Measurements from ENCODE around the gene TMED5. TPM values are rescaled to one million over a fixed set of nuclear protein-coding genes. Genes with fewer than 3 reads are reported as not detected.
"Not testable (repeated sequence)": the region's sequence is repeated elsewhere in the genome, so short reads cannot be mapped to it uniquely, and the experiment has no call there.

Gene TMED5
- polyA plus RNA-seq, 4 donors, result 8.9 to 53.4 (median 18.1) TPM

DNA sequence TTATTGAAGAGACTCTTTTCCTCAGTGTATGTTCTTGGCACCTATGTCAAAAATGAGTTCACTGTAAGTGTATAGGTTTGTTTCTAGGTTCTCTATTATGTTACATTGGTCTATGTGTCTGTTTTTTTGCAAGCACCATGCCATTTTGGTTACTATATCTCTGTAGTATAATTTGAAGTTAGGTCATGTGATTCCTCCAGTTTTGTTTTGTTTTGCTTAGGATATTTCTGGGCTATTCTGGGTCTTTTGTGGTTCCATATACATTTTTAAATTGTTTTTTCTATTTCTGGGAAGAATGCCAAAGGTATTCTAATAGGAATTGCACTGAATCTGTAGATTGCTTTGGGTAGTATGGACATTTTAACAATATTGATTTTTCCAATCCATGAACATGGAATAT, 13.2 kb downstream of the TMED5 start:
- peaks cover 0 to 11% of the 10 kb centered on the region in 2 donors for H3K9me3 ChIP-seq (ENCODE audit: control insufficient read depth in 2 of 2, insufficient read depth in 1 of 2, low read depth in 1 of 2, low read length in 1 of 2)
- peaks cover 0 to 3% (median 0%) of the 10 kb centered on the region in 3 donors for H3K4me1 ChIP-seq (ENCODE audit: control insufficient read depth in 3 of 3, insufficient read depth in 2 of 3, low read depth in 1 of 3, low read length in 2 of 3)
- H3K27ac ChIP-seq (ENCODE audit: low read depth in 1 of 3, low read length in 2 of 3), result no peak overlapping the region
- H3K4me3 ChIP-seq (ENCODE audit: low read depth in 1 of 3, low read length in 3 of 3), result no peak overlapping the region
- FAIRE-seq, result no peak
- DNase-seq, result no peak
- H3K27me3 ChIP-seq (ENCODE audit: control insufficient read depth in 3 of 3, insufficient read depth in 3 of 3, low read length in 3 of 3), result no peaks in the 10 kb centered on the region
- peaks cover 0 to 12% (median 2%) of the 10 kb centered on the region in 3 donors for H3K36me3 ChIP-seq (ENCODE audit: control insufficient read depth in 3 of 3, insufficient read depth in 2 of 3, low read depth in 1 of 3, low read length in 3 of 3)

DNA sequence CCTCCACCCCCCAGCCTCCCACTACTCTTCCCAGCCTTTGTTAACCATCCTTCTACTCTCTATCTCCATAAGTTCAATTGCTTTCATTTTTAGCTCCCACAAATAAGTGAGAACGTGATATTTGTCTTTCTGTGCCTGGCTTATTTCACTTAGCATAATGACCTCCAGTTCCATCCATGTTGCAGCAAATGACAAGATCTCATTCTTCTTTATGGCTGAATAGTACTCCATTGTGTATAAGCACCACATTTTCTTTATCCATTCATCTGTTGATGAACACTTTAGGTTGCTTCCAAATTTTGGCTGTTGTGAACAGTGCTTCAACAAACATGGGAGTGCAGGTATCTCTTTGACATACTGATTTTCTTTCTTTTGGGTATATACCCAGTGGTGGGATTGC, 14.3 kb downstream of the TMED5 start:
- H3K9me3 ChIP-seq (ENCODE audit: control insufficient read depth in 2 of 2, insufficient read depth in 1 of 2, low read depth in 1 of 2, low read length in 1 of 2), result peaks cover 0 to 10% of the 10 kb centered on the region in 2 donors
- peaks cover 0 to 12% (median 2%) of the 10 kb centered on the region in 3 donors for H3K36me3 ChIP-seq (ENCODE audit: control insufficient read depth in 3 of 3, insufficient read depth in 2 of 3, low read depth in 1 of 3, low read length in 3 of 3)
- DNase-seq; H3K27me3 ChIP-seq (ENCODE audit: control insufficient read depth in 3 of 3, insufficient read depth in 3 of 3, low read length in 3 of 3); H3K4me3 ChIP-seq (ENCODE audit: low read depth in 1 of 3, low read length in 3 of 3); H3K4me1 ChIP-seq (ENCODE audit: control insufficient read depth in 3 of 3, insufficient read depth in 2 of 3, low read depth in 1 of 3, low read length in 2 of 3); FAIRE-seq; H3K27ac ChIP-seq (ENCODE audit: low read depth in 1 of 3, low read length in 2 of 3): not testable (repeated sequence)
- WGBS, 3 donors, result 96 to 100% (median 97%) methylated on average over 1 of the region's 1 CpG

DNA sequence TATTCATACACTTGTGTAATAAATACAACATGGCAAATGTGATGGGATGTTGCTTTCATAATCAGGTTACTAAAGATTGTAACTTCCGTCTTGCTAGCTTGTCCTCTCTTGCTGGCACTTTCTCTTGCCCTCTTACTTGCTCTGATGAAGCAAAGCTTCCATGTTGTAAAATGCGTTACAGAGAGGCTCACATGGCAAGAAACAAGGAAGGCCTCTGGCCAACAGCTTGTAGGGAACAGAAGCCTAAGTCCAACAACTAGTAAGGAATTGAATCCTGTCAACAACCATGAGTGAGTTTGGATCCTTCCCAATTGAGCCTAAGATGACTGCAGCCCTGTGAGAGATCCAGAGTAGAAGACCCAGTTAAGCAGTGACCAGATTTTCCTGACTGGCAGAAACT, 15.4 kb downstream of the TMED5 start:
- H3K36me3 ChIP-seq (ENCODE audit: control insufficient read depth in 3 of 3, insufficient read depth in 2 of 3, low read depth in 1 of 3, low read length in 3 of 3), result peaks cover 0 to 10% (median 2%) of the 10 kb centered on the region in 3 donors
- WGBS, 3 donors, result 92 to 100% (median 92%) methylated on average over 2 of the region's 2 CpGs
- H3K9me3 ChIP-seq (ENCODE audit: control insufficient read depth in 2 of 2, insufficient read depth in 1 of 2, low read depth in 1 of 2, low read length in 1 of 2), result peaks cover 0 to 2% of the 10 kb centered on the region in 2 donors
- H3K27ac ChIP-seq (ENCODE audit: low read depth in 1 of 3, low read length in 2 of 3), result no peak overlapping the region
- DNase-seq (no peak), FAIRE-seq (no peak)
- no peaks in the 10 kb centered on the region for H3K4me1 ChIP-seq (ENCODE audit: control insufficient read depth in 3 of 3, insufficient read depth in 2 of 3, low read depth in 1 of 3, low read length in 2 of 3)
- H3K27me3 ChIP-seq (ENCODE audit: control insufficient read depth in 3 of 3, insufficient read depth in 3 of 3, low read length in 3 of 3), result no peaks in the 10 kb centered on the region
- no peak overlapping the region for H3K4me3 ChIP-seq (ENCODE audit: low read depth in 1 of 3, low read length in 3 of 3)

DNA sequence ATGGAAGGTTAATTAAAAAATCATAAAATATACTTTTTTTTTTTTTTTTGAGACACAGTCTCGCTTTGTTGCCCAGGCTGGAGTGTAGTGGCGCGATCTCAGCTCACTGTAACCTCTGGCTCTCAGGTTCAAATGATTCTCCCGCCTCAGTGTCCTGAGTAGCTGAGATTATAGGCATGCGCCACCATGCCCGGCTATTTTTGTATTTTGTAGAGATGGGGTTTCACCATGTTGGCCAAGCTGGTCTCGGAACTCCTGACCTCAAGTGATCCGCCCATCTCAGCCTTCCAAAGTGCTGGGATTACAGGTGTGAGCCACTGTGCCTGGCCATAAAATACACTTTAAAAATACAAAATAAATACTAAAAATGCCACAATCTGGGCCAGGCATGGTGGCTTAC, 16.9 kb downstream of the TMED5 start:
- not testable (repeated sequence) for H3K27ac ChIP-seq (ENCODE audit: low read depth in 1 of 3, low read length in 2 of 3); H3K27me3 ChIP-seq (ENCODE audit: control insufficient read depth in 3 of 3, insufficient read depth in 3 of 3, low read length in 3 of 3); H3K4me1 ChIP-seq (ENCODE audit: control insufficient read depth in 3 of 3, insufficient read depth in 2 of 3, low read depth in 1 of 3, low read length in 2 of 3); H3K9me3 ChIP-seq (ENCODE audit: control insufficient read depth in 2 of 2, insufficient read depth in 1 of 2, low read depth in 1 of 2, low read length in 1 of 2); FAIRE-seq; H3K4me3 ChIP-seq (ENCODE audit: low read depth in 1 of 3, low read length in 3 of 3); DNase-seq
- peaks cover 0 to 13% (median 2%) of the 10 kb centered on the region in 3 donors for H3K36me3 ChIP-seq (ENCODE audit: control insufficient read depth in 3 of 3, insufficient read depth in 2 of 3, low read depth in 1 of 3, low read length in 3 of 3)
- 97 to 99% (median 97%) methylated on average over 8 of the region's 8 CpGs for WGBS, 3 donors

DNA sequence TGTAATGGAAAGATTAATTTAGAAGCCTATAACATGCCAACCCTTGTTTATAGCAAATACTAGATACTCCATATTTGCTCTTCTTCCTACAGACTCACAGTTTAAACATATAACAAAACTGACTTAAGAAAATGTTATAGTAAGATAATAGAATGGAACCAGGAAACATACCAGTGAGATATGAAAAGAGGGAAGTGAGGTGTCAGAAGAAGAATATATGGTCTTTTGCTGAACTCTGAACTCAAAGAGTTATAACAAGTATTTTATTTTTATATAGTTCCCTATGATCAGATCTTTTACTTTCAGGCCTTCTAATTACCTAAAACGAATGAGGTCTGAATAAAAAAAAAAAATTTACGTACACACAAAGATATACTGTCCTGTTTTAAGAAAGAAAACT, 20.9 kb downstream of the TMED5 start:
- no peak overlapping the region for H3K4me3 ChIP-seq (ENCODE audit: low read depth in 1 of 3, low read length in 3 of 3)
- WGBS, 3 donors, result 47 to 61% (median 55%) methylated on average over 2 of the region's 2 CpGs
- DNase-seq (peak in 1 of 2 donors; percentile 9), FAIRE-seq (no peak)
- no peaks in the 10 kb centered on the region for H3K4me1 ChIP-seq (ENCODE audit: control insufficient read depth in 3 of 3, insufficient read depth in 2 of 3, low read depth in 1 of 3, low read length in 2 of 3)
- H3K27me3 ChIP-seq (ENCODE audit: control insufficient read depth in 3 of 3, insufficient read depth in 3 of 3, low read length in 3 of 3), result no peaks in the 10 kb centered on the region
- peaks cover 6 to 25% (median 7%) of the 10 kb centered on the region in 3 donors for H3K36me3 ChIP-seq (ENCODE audit: control insufficient read depth in 3 of 3, insufficient read depth in 2 of 3, low read depth in 1 of 3, low read length in 3 of 3)
- no peaks in the 10 kb centered on the region for H3K9me3 ChIP-seq (ENCODE audit: control insufficient read depth in 2 of 2, insufficient read depth in 1 of 2, low read depth in 1 of 2, low read length in 1 of 2)
- H3K27ac ChIP-seq (ENCODE audit: low read depth in 1 of 3, low read length in 2 of 3), result no peak overlapping the region

DNA sequence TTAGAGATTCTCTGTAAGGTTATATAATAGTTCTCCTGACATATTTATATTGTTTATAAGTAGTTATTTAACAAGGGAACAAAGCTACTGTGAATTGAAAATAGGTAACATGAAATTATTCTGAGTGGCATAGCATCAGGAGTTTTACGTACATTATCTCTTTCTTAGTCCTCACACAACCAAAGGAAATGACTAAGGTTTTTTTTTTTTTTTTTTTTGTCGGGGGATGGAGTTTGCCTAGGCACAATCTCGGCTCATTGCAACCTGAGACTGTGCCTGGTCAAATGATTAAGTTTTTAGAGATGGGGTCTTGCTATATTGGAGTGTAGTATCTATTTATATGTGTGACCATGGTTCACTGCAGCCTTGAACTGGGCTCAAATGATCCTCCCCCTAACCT, 24.9 kb downstream of the TMED5 start:
- DNase-seq (no peak), FAIRE-seq (no peak)
- 65 to 80% (median 75%) methylated on average over 3 of the region's 3 CpGs for WGBS, 3 donors
- H3K9me3 ChIP-seq (ENCODE audit: control insufficient read depth in 2 of 2, insufficient read depth in 1 of 2, low read depth in 1 of 2, low read length in 1 of 2), result no peaks in the 10 kb centered on the region
- no peaks in the 10 kb centered on the region for H3K27me3 ChIP-seq (ENCODE audit: control insufficient read depth in 3 of 3, insufficient read depth in 3 of 3, low read length in 3 of 3)
- no peak overlapping the region for H3K27ac ChIP-seq (ENCODE audit: low read depth in 1 of 3, low read length in 2 of 3)
- peaks cover 5 to 17% (median 8%) of the 10 kb centered on the region in 3 donors for H3K36me3 ChIP-seq (ENCODE audit: control insufficient read depth in 3 of 3, insufficient read depth in 2 of 3, low read depth in 1 of 3, low read length in 3 of 3)
- no peaks in the 10 kb centered on the region for H3K4me1 ChIP-seq (ENCODE audit: control insufficient read depth in 3 of 3, insufficient read depth in 2 of 3, low read depth in 1 of 3, low read length in 2 of 3)
- H3K4me3 ChIP-seq (ENCODE audit: low read depth in 1 of 3, low read length in 3 of 3), result no peak overlapping the region

DNA sequence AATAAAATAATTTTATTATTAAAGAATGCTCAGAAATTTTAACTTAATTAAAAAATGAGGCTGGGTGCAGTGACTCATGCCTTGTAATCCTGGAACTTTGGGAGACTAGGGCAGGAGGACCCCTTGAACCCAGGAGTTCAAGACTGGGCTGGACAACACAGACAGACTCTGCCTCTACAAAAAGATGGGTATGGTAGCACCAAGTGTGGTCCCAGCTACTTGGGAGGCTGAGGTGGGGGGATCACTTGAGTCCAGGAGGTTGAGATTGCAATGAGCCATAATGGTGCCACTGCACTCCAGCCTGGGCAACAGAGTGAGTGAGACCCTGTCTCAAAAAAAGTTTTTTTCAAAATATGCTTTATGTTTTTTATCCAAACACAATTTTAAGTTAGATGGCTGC, 25.3 kb downstream of the TMED5 start:
- DNase-seq (no peak), FAIRE-seq (no peak)
- Histone ChIP-seq H3K4me3 (ENCODE audit: low read depth in 1 of 3, low read length in 3 of 3) (no peak overlapping the region), H3K9me3 (ENCODE audit: control insufficient read depth in 2 of 2, insufficient read depth in 1 of 2, low read depth in 1 of 2, low read length in 1 of 2) (no peaks in the 10 kb centered on the region), H3K27ac (ENCODE audit: low read depth in 1 of 3, low read length in 2 of 3) (no peak overlapping the region), H3K36me3 (ENCODE audit: control insufficient read depth in 3 of 3, insufficient read depth in 2 of 3, low read depth in 1 of 3, low read length in 3 of 3) (peaks cover 7 to 17% (median 8%) of the 10 kb centered on the region in 3 donors), H3K4me1 (ENCODE audit: control insufficient read depth in 3 of 3, insufficient read depth in 2 of 3, low read depth in 1 of 3, low read length in 2 of 3) (no peaks in the 10 kb centered on the region), H3K27me3 (ENCODE audit: control insufficient read depth in 3 of 3, insufficient read depth in 3 of 3, low read length in 3 of 3) (no peaks in the 10 kb centered on the region)

DNA sequence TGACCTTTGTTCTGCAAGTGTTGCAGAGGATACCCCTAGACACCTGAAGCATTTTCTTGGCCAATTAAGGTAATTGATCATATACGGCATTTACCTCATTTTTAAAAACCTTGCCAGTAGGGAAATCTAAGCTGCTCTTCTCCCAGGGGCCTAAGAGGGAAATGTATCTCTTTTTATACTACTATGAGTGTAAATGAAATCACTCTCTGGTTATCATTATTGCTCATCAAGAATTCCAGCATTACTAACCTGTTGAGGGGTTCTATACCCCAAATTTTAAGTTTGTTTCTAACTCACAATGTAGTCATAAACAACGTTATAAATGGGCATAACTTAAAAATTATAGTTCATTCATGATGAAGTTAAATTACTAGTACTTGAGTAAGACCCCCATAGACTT, 27.4 kb downstream of the TMED5 start:
- Histone ChIP-seq H3K36me3 (ENCODE audit: control insufficient read depth in 3 of 3, insufficient read depth in 2 of 3, low read depth in 1 of 3, low read length in 3 of 3) (peaks cover 7 to 12% (median 11%) of the 10 kb centered on the region in 3 donors), H3K4me3 (ENCODE audit: low read depth in 1 of 3, low read length in 3 of 3) (no peak overlapping the region), H3K27ac (ENCODE audit: low read depth in 1 of 3, low read length in 2 of 3) (no peak overlapping the region), H3K4me1 (ENCODE audit: control insufficient read depth in 3 of 3, insufficient read depth in 2 of 3, low read depth in 1 of 3, low read length in 2 of 3) (no peaks in the 10 kb centered on the region), H3K27me3 (ENCODE audit: control insufficient read depth in 3 of 3, insufficient read depth in 3 of 3, low read length in 3 of 3) (no peaks in the 10 kb centered on the region), H3K9me3 (ENCODE audit: control insufficient read depth in 2 of 2, insufficient read depth in 1 of 2, low read depth in 1 of 2, low read length in 1 of 2) (no peaks in the 10 kb centered on the region)
- no peak for FAIRE-seq
- DNase-seq, result no peak
- 83 to 88% (median 84%) methylated on average over 2 of the region's 2 CpGs for WGBS, 3 donors

DNA sequence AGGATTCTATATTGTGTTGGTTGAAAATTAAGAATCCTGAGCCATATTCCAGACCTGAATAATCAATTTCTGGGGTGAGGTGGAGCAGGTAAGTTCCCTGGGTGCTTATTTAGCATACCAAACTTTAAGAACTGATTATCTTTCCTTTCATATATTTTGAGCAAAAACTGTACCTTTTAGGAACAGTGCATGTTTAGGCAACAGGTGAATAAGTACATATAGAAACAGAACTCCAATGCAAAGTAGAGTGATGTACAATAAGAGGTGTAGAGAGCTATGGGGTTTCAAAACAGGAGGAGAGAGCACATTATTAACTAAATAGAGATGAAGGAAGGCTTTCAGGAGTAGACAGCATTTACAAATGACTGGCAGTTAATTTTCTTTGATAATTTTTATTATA, 28.7 kb downstream of the TMED5 start:
- no peak for DNase-seq
- no peaks in the 10 kb centered on the region for H3K27me3 ChIP-seq (ENCODE audit: control insufficient read depth in 3 of 3, insufficient read depth in 3 of 3, low read length in 3 of 3)
- H3K4me3 ChIP-seq (ENCODE audit: low read depth in 1 of 3, low read length in 3 of 3), result no peak overlapping the region
- H3K4me1 ChIP-seq (ENCODE audit: control insufficient read depth in 3 of 3, insufficient read depth in 2 of 3, low read depth in 1 of 3, low read length in 2 of 3), result no peaks in the 10 kb centered on the region
- FAIRE-seq, result no peak
- no peaks in the 10 kb centered on the region for H3K9me3 ChIP-seq (ENCODE audit: control insufficient read depth in 2 of 2, insufficient read depth in 1 of 2, low read depth in 1 of 2, low read length in 1 of 2)
- H3K27ac ChIP-seq (ENCODE audit: low read depth in 1 of 3, low read length in 2 of 3), result no peak overlapping the region
- peaks cover 6 to 7% (median 7%) of the 10 kb centered on the region in 3 donors for H3K36me3 ChIP-seq (ENCODE audit: control insufficient read depth in 3 of 3, insufficient read depth in 2 of 3, low read depth in 1 of 3, low read length in 3 of 3)
